ENCODE measurements around the gene MIDN.

GRCh38 chr19:1206150-1206863 lies 42.1 kb upstream of the MIDN start:
- TF ChIP-seq CTCF (IDR thresholded peaks at IDR 0.05; ENCODE audit: low read length) (no peak), EZH2 (optimal IDR thresholded peaks at IDR 0.05; ENCODE audit: low read depth, low read length) (no peak)

All from MM.1S (cell line).